Ovary (tissue), 9 donors: ENCODE measurements around the gene ATXN1. TPM values are rescaled to one million over a fixed set of nuclear protein-coding genes. Genes with fewer than 3 reads are reported as not detected.

Source experiments
- DNase-seq, 5 donors: peaks; one replicate each; pipeline ENCODE4 v3.0.0-alpha.2; 2019 to 2020
- H3K27ac ChIP-seq, 2 donors: fragments of 200-600 bp; one replicate each; pipeline versions ENCODE4 v1.5.1 to v1.8.0; 2019 to 2022
- H3K27me3 ChIP-seq: fragments of 200-600 bp; one replicate; pipeline ENCODE4 v1.8.0; 2022
- H3K36me3 ChIP-seq: fragments of 200-600 bp; sonication (generic); one replicate; pipeline ENCODE4 v1.5.1; 2019
- H3K4me1 ChIP-seq: one replicate; pipeline ENCODE4 v1.8.1; 2013; ENCODE audit warnings: mild to moderate bottlenecking, moderate library complexity; ENCODE audit not compliant: insufficient read depth
- H3K4me3 ChIP-seq: fragments of 200-600 bp; sonication (generic); one replicate; pipeline ENCODE4 v1.5.1; 2017
- H3K9me3 ChIP-seq, 2 donors: fragments of 200-600 bp in 1 of 2; sonication (generic) in 1 of 2; one replicate each; pipeline versions ENCODE4 v1.5.1 to v1.8.1; 2013 to 2019; ENCODE audit warnings: mild to moderate bottlenecking in 1 of 2, moderate library complexity in 1 of 2
- CTCF ChIP-seq, 3 donors: fragments of 450-650 bp in 2 of 3; fragments of 200-600 bp in 1 of 3; IDR thresholded peaks; one replicate each; pipeline versions ENCODE4 v1.5.1 to v1.8.0; 2016 to 2022; ENCODE audit warnings: antibody characterized with exemption in 3 of 3, mild to moderate bottlenecking in 1 of 3
- EP300 ChIP-seq: sonication (generic); formaldehyde crosslinking; IDR thresholded peaks from one replicate; pipeline ENCODE4 v1.6.1; 2017; ENCODE audit warnings: antibody characterized with exemption
- POLR2A ChIP-seq: fragments of 450-650 bp; IDR thresholded peaks from one replicate; pipeline ENCODE4 v1.6.1; 2017; ENCODE audit warnings: antibody characterized with exemption, mild to moderate bottlenecking, moderate library complexity
- WGBS, 3 donors: extraction: QIAGEN DNeasy Blood & Tissue Kit in 1 of 3; methylation state at CpG; one replicate each; pipeline versions ENCODE4 v1.1.5 to v1.1.7; 2013 to 2017; 5-methylcytosine and 5-hydroxymethylcytosine counted together
- intact Hi-C, 4 donors: fragments of 100-400 bp; cut with DNase I; formaldehyde crosslinking; loops; one replicate each; pipeline versions ENCODE4 v1.11.0 to v1.15.1; 2022 to 2023
- polyA plus RNA-seq, 2 donors: library from polyadenylated mRNA; stranded (reverse); fragments of 200-250 nt in 1 of 2; fragments of 350-450 nt in 1 of 2; fragmentation: Illumina TruSeq in 1 of 2; extraction: RNeasy Lipid Tissue Mini Kit (QIAGEN cat#74804) in 1 of 2; gene quantifications; one replicate each; pipeline ENCODE4 v1.2.3, GENCODE V29; 2013 to 2014
- total RNA-seq, 7 donors: library from RNA; depleted of rRNA in 2 of 7; stranded (reverse); fragments of >200 nt in 2 of 7; fragmentation: NEBNext Ultra II Directional in 3 of 7; extraction: Animal tissue kit (Norgen Biotek cat#: 25700) in 3 of 7; gene quantifications; one replicate each; pipeline versions ENCODE4 v1.1.0 to v1.2.4, GENCODE V29; 2016 to 2023
- donor health status: DM: no; HTN: no; CAD: no; lungs with moderate emphysema.
- donor health status: DM: no; HTN: no; CAD: no.
- donor health status: Bipolar disorder and iron deficiency.
- donor health status: DM: yes; HTN: yes; CAD: no.
- donor health status: DM: no; HTN: no; CAD: no.
- donor health status: DM: yes; HTN: yes; CAD: no.

ATXN1 gene
- total and polyA plus RNA-seq, 9 donors, result 7.3 to 38.2 (median 30.4) TPM

- no peaks in the 10 kb centered on the region for H3K27me3 ChIP-seq
- TF ChIP-seq POLR2A (no peak), EP300 (no peak), CTCF (IDR thresholded peaks at IDR 0.05) (no peak)
- H3K4me3 ChIP-seq, result no peak overlapping the region
- intact Hi-C loops, result no loop called here
- no peaks in the 10 kb centered on the region for H3K36me3 ChIP-seq
- no peak overlapping the region for H3K27ac ChIP-seq
- no peaks in the 10 kb centered on the region for H3K9me3 ChIP-seq
- no peak for DNase-seq
- H3K4me1 ChIP-seq, result peaks cover 4% of the 10 kb centered on the region
- 48 to 64% (median 60%) methylated on average over 7 of the region's 7 CpGs for WGBS, 3 donors
Measured at GRCh38 chr6:16698997-16699868, 62.0 kb downstream of the ATXN1 start.

- H3K27ac ChIP-seq, result no peak overlapping the region
- no peaks in the 10 kb centered on the region for H3K36me3 ChIP-seq
- TF ChIP-seq POLR2A (no peak), CTCF (IDR thresholded peaks at IDR 0.05) (no peak), EP300 (no peak)
- H3K4me1 ChIP-seq, result peaks cover 4% of the 10 kb centered on the region
- H3K27me3 ChIP-seq, result no peaks in the 10 kb centered on the region
- 79 to 87% (median 83%) methylated on average over 1 of the region's 1 CpG for WGBS, 3 donors
- H3K4me3 ChIP-seq, result no peak overlapping the region
- H3K9me3 ChIP-seq, result no peaks in the 10 kb centered on the region
- DNase-seq, result no peak
- intact Hi-C loops, result no loop called here
Measured at GRCh38 chr6:16698162-16698533, 63.1 kb downstream of the ATXN1 start.

- WGBS, 3 donors, result 80 to 92% (median 81%) methylated on average over 7 of the region's 7 CpGs
- H3K27me3 ChIP-seq, result no peaks in the 10 kb centered on the region
- H3K36me3 ChIP-seq, result no peaks in the 10 kb centered on the region
- H3K9me3 ChIP-seq, result no peaks in the 10 kb centered on the region
- peaks cover 4% of the 10 kb centered on the region for H3K4me1 ChIP-seq
- intact Hi-C loops, result no loop called here
- no peak overlapping the region for H3K27ac ChIP-seq
- no peak for TF ChIP-seq CTCF (IDR thresholded peaks at IDR 0.05)
- TF ChIP-seq POLR2A, result no peak
- TF ChIP-seq EP300, result no peak
- H3K4me3 ChIP-seq, result no peak overlapping the region
- no peak for DNase-seq
Measured at GRCh38 chr6:16697437-16698161, 63.7 kb downstream of the ATXN1 start.

GRCh38 chr6:16696496-16696895, 64.8 kb downstream of the ATXN1 start:
- peaks cover 4% of the 10 kb centered on the region for H3K4me1 ChIP-seq
- no peaks in the 10 kb centered on the region for H3K9me3 ChIP-seq
- H3K27ac ChIP-seq, result no peak overlapping the region
- 96 to 99% (median 97%) methylated on average over 2 of the region's 2 CpGs for WGBS, 3 donors
- H3K27me3 ChIP-seq, result no peaks in the 10 kb centered on the region
- intact Hi-C loops, result no loop called here
- TF ChIP-seq POLR2A, result no peak
- TF ChIP-seq CTCF (IDR thresholded peaks at IDR 0.05), result no peak
- no peak for TF ChIP-seq EP300
- H3K36me3 ChIP-seq, result no peaks in the 10 kb centered on the region
- no peak for DNase-seq
- no peak overlapping the region for H3K4me3 ChIP-seq
